NB4 (cell line): Measurements from ENCODE around the gene PTGDS.

ENCODE experiments used
- DNase-seq: peaks from one replicate; pipeline ENCODE4 v3.0.0; 2010; ENCODE audit warnings: low read depth
- H3K4me3 ChIP-seq: one replicate; pipeline ENCODE4 v1.5.1; 2011; ENCODE audit warnings: mild to moderate bottlenecking, low read depth, low read length, moderate library complexity
- CTCF ChIP-seq: IDR thresholded peaks from one replicate; pipeline ENCODE4 v1.5.1; 2012; ENCODE audit warnings: low read depth, low read length
- MAX ChIP-seq: IDR thresholded peaks from 2 replicates; pipeline ENCODE4 v1.6.1; 2011; ENCODE audit warnings: low read depth, low read length
- MYC ChIP-seq: IDR thresholded peaks from 2 replicates; pipeline ENCODE4 v1.6.1; 2011; ENCODE audit warnings: low read depth, low read length
- POLR2A ChIP-seq: IDR thresholded peaks from 2 replicates; pipeline ENCODE4 v1.6.1; 2011; ENCODE audit warnings: mild to moderate bottlenecking; ENCODE audit not compliant: insufficient read length; ENCODE audit errors: extremely low read depth

PTGDS gene

GRCh38 chr9:137017791-137018497 is 40.6 kb downstream of the PTGDS start:
- DNase-seq, result no peak
- no peak overlapping the region for H3K4me3 ChIP-seq
- TF ChIP-seq CTCF (no peak), MAX (no peak), POLR2A (no peak), MYC (no peak)

GRCh38 chr9:137018761-137019559 is 41.7 kb downstream of the PTGDS start:
- TF ChIP-seq POLR2A (no peak), MAX (no peak), CTCF (no peak), MYC (no peak)
- H3K4me3 ChIP-seq, result no peak overlapping the region
- no peak for DNase-seq

GRCh38 chr9:137019891-137020683 is 42.8 kb downstream of the PTGDS start:
- no peak for DNase-seq
- H3K4me3 ChIP-seq, result no peak overlapping the region
- TF ChIP-seq MYC (no peak), MAX (no peak), CTCF (no peak), POLR2A (no peak)

- DNase-seq, result no peak
- no peak overlapping the region for H3K4me3 ChIP-seq
- TF ChIP-seq CTCF, result no peak
- TF ChIP-seq POLR2A, result no peak
- no peak for TF ChIP-seq MAX
Observed at GRCh38 chr9:137020771-137021567, 43.7 kb downstream of the PTGDS start.

- TF ChIP-seq MYC (no peak), POLR2A (no peak), CTCF (no peak), MAX (no peak)
- no peak for DNase-seq
- no peak overlapping the region for H3K4me3 ChIP-seq
Observed at GRCh38 chr9:137021568-137021978, 44.3 kb downstream of the PTGDS start.
